Measurements from ENCODE around the gene DHRSX. TPM values are rescaled to one million over a fixed set of nuclear protein-coding genes. Genes with fewer than 3 reads are reported as not detected.

The DHRSX gene
- polyA plus RNA-seq, 2 donors: 2.5 to 5.9 TPM

DNA sequence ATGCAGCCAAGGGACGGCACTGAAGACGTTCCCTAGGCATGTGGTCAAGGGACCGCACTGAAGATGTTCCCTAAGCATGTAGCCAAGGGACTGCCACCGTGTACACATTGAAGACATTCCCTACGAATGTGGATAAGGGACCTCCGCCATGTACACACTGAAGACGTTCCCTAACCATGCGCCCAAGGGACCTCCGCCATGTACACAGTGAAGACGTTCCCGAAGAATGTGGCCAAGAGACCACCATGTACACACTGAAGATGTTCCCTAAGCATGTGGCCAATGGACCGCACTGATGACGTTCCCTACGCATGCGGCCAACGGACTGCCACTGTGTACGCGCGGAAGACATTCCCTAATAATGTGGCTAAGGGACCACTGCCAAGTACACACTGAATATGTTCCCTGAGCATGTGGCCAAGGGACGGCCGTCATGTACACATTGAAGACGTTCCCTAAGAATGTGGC, 48.4 kb downstream of the DHRSX start:
- WGBS, 2 donors: 95% methylated on average over 22 of the region's 22 CpGs
- no peaks in the 10 kb centered on the region for H3K9me3 ChIP-seq (ENCODE audit: control insufficient read depth in 2 of 2, insufficient read depth in 1 of 2, low read depth in 1 of 2, low read length in 1 of 2)
- no peak overlapping the region for H3K4me3 ChIP-seq (ENCODE audit: low read depth in 1 of 2, low read length in 2 of 2)
- no peak overlapping the region for H3K27ac ChIP-seq (ENCODE audit: low read depth in 2 of 2, low read length in 1 of 2)
- no peaks in the 10 kb centered on the region for H3K27me3 ChIP-seq (ENCODE audit: control insufficient read depth in 1 of 2, insufficient read depth in 2 of 2, low read length in 2 of 2)
- H3K4me1 ChIP-seq (ENCODE audit: control insufficient read depth in 2 of 2, insufficient read depth in 2 of 2, low read length in 1 of 2): peaks cover 6 to 12% of the 10 kb centered on the region in 2 donors
- peaks cover 0 to 2% of the 10 kb centered on the region in 2 donors for H3K36me3 ChIP-seq (ENCODE audit: control insufficient read depth in 2 of 2, insufficient read depth in 2 of 2, low read length in 1 of 2)

DNA sequence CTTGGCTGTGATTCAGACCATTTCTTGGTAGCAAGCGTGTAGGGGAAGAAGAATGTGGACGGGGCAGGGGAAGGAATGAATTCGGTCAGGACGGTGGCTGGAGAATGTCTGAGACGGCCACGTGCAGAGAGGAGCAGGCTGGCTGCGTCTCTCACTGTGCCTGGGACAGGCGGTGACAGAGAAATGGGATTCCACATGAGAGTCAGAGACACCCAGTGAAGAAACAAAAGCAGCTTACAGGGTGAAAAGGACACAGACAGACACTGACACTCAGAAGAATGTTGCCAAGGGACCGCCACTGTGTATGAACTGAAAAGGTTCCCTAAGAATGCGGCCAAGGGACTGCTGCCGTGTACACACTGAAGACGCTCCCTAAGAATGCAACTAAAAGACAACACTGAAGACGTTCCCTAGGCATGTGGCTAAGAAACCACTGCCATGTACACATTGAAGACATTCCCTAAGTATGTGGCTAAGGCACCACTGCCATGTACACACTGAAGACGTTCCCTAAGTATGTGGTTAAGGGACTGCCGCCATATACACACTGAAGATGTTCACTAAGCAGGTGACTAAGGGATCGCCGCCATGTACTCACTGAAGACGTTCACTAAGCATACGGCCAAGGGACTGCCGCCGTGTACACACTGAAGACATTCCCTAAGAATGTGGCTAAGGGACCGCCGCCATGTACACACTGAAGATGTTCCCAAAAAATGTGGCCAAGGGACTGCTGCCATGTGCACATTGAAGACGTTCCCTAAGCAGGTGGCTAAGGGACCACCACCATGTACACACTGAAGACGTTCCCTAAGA, 49.1 kb downstream of the DHRSX start:
- 63 to 71% methylated on average over 25 of the region's 25 CpGs for whole genome bisulfite sequencing, 2 donors

GRCh38 chrX:2450681-2451080, 50.1 kb downstream of the DHRSX start:
- no peaks in the 10 kb centered on the region for H3K27me3 ChIP-seq (ENCODE audit: control insufficient read depth in 1 of 2, insufficient read depth in 2 of 2, low read length in 2 of 2)
- H3K27ac ChIP-seq (ENCODE audit: low read depth in 2 of 2, low read length in 1 of 2): no peak overlapping the region
- no peak overlapping the region for H3K4me3 ChIP-seq (ENCODE audit: low read depth in 1 of 2, low read length in 2 of 2)
- WGBS, 2 donors: 77 to 80% methylated on average over 5 of the region's 5 CpGs
- H3K9me3 ChIP-seq (ENCODE audit: control insufficient read depth in 2 of 2, insufficient read depth in 1 of 2, low read depth in 1 of 2, low read length in 1 of 2): no peaks in the 10 kb centered on the region
- H3K36me3 ChIP-seq (ENCODE audit: control insufficient read depth in 2 of 2, insufficient read depth in 2 of 2, low read length in 1 of 2): peaks cover 0 to 4% of the 10 kb centered on the region in 2 donors
- H3K4me1 ChIP-seq (ENCODE audit: control insufficient read depth in 2 of 2, insufficient read depth in 2 of 2, low read length in 1 of 2): peaks cover 6 to 12% of the 10 kb centered on the region in 2 donors

More for the DNA sequence above, 49.1 kb downstream of the DHRSX start:
- no peaks in the 10 kb centered on the region for H3K27me3 ChIP-seq (ENCODE audit: control insufficient read depth in 1 of 2, insufficient read depth in 2 of 2, low read length in 2 of 2)
- no peak overlapping the region for H3K27ac ChIP-seq (ENCODE audit: low read depth in 2 of 2, low read length in 1 of 2)
- H3K4me1 ChIP-seq (ENCODE audit: control insufficient read depth in 2 of 2, insufficient read depth in 2 of 2, low read length in 1 of 2): peaks cover 6 to 8% of the 10 kb centered on the region in 2 donors
- peaks cover 0 to 2% of the 10 kb centered on the region in 2 donors for H3K36me3 ChIP-seq (ENCODE audit: control insufficient read depth in 2 of 2, insufficient read depth in 2 of 2, low read length in 1 of 2)
- H3K9me3 ChIP-seq (ENCODE audit: control insufficient read depth in 2 of 2, insufficient read depth in 1 of 2, low read depth in 1 of 2, low read length in 1 of 2): no peaks in the 10 kb centered on the region
- H3K4me3 ChIP-seq (ENCODE audit: low read depth in 1 of 2, low read length in 2 of 2): no peak overlapping the region

GRCh38 chrX:2449135-2449886, 51.5 kb downstream of the DHRSX start:
- H3K4me1 ChIP-seq (ENCODE audit: control insufficient read depth in 2 of 2, insufficient read depth in 2 of 2, low read length in 1 of 2): peaks cover 6 to 12% of the 10 kb centered on the region in 2 donors
- peaks cover 0 to 3% of the 10 kb centered on the region in 2 donors for H3K36me3 ChIP-seq (ENCODE audit: control insufficient read depth in 2 of 2, insufficient read depth in 2 of 2, low read length in 1 of 2)
- no peak overlapping the region for H3K4me3 ChIP-seq (ENCODE audit: low read depth in 1 of 2, low read length in 2 of 2)
- H3K27ac ChIP-seq (ENCODE audit: low read depth in 2 of 2, low read length in 1 of 2): no peak overlapping the region
- 94 to 96% methylated on average over 13 of the region's 13 CpGs for WGBS, 2 donors
- no peaks in the 10 kb centered on the region for H3K27me3 ChIP-seq (ENCODE audit: control insufficient read depth in 1 of 2, insufficient read depth in 2 of 2, low read length in 2 of 2)
- no peaks in the 10 kb centered on the region for H3K9me3 ChIP-seq (ENCODE audit: control insufficient read depth in 2 of 2, insufficient read depth in 1 of 2, low read depth in 1 of 2, low read length in 1 of 2)

DNA sequence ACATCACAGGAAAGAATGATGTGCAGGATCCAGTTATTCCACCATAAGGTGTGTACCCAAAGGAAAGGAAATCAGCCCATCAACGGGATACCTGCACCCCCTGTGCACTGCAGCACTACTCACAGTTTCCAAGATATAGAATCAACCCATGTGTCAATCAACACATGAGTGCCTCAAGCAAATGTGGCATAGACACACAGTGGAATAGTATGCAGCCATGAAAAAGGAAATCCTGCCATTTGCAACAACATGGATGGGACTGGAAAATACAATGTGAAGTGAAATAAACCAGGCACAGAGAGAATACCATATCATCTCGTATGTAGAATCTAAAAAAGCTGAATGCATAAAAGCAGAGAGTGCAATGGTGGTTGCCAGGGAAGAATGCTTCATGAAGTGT, 53.3 kb downstream of the DHRSX start:
- peaks cover 0 to 3% of the 10 kb centered on the region in 2 donors for H3K36me3 ChIP-seq (ENCODE audit: control insufficient read depth in 2 of 2, insufficient read depth in 2 of 2, low read length in 1 of 2)
- H3K27me3 ChIP-seq (ENCODE audit: control insufficient read depth in 1 of 2, insufficient read depth in 2 of 2, low read length in 2 of 2): no peaks in the 10 kb centered on the region
- 98% methylated on average over 1 to 2 of the region's 2 CpGs for WGBS, 2 donors
- H3K4me1 ChIP-seq (ENCODE audit: control insufficient read depth in 2 of 2, insufficient read depth in 2 of 2, low read length in 1 of 2): peaks cover 6 to 12% of the 10 kb centered on the region in 2 donors
- no peaks in the 10 kb centered on the region for H3K9me3 ChIP-seq (ENCODE audit: control insufficient read depth in 2 of 2, insufficient read depth in 1 of 2, low read depth in 1 of 2, low read length in 1 of 2)
- H3K27ac ChIP-seq (ENCODE audit: low read depth in 2 of 2, low read length in 1 of 2): no peak overlapping the region
- no peak overlapping the region for H3K4me3 ChIP-seq (ENCODE audit: low read depth in 1 of 2, low read length in 2 of 2)

DNA sequence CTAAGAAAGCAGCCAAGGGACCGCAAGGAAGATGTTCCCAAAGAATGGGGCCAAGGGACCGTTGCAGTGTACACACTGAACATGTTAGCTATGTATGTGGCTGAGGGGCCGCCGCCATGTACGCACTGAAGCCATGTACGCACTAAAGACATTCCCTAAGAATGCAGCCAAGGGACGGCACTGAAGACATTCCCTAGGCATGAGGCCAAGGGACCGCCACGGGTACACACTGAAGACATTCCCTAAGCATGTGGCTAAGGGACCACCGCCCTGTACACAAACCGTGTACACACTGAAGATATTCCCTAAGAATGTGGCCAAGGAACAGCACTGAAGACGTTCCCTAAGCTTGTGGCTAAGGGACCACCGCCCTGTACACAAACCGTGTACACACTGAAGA, 54.0 kb downstream of the DHRSX start:
- Histone ChIP-seq H3K27ac (ENCODE audit: low read depth in 2 of 2, low read length in 1 of 2) (no peak overlapping the region), H3K36me3 (ENCODE audit: control insufficient read depth in 2 of 2, insufficient read depth in 2 of 2, low read length in 1 of 2) (peaks cover 0 to 3% of the 10 kb centered on the region in 2 donors), H3K4me1 (ENCODE audit: control insufficient read depth in 2 of 2, insufficient read depth in 2 of 2, low read length in 1 of 2) (peaks cover 3 to 9% of the 10 kb centered on the region in 2 donors), H3K4me3 (ENCODE audit: low read depth in 1 of 2, low read length in 2 of 2) (no peak overlapping the region), H3K27me3 (ENCODE audit: control insufficient read depth in 1 of 2, insufficient read depth in 2 of 2, low read length in 2 of 2) (no peaks in the 10 kb centered on the region), H3K9me3 (ENCODE audit: control insufficient read depth in 2 of 2, insufficient read depth in 1 of 2, low read depth in 1 of 2, low read length in 1 of 2) (no peaks in the 10 kb centered on the region)
- WGBS, 2 donors: 96 to 98% methylated on average over 14 of the region's 14 CpGs

DNA sequence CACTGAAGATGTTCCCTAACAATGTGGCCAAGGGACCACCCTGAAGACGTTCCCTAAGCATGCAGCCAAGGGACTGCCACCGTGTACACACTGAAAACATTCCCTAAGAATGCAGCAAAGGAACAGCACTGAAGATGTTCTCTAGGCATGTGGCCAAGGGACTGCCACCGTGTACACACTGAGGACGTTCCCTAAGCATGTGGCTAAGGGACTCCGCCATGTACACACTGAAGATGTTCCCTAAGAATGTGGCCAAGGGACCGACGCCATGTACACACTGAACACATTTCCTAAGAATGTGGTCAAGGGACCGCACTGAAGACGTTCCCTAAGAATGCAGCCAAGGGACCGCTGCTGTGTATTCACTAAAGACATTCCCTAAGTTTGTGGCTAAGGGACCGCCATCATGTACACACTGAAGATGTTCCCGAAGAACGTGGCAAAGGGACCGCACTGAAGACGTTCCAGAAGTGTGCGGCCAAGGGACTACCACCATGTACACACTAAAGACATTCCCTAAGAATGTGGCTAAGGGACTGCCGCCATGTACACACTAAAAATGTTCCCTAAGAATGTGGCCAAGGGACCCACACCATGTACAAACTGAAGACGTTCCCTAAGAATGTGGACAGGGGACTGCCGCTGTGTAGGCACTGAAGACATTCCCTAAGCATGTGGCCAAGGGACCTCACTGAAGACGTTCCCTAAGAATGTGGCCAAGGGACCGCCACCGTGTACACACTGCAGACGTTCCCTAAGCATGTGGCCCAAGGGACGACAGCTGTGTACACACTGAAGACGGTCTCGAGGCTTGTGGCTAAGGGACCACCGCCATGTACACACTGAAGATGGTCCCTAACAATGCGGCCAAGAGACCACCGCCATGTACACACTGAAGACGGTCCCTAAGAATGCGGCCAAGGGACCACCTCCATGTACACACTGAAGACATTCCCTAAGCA, 54.8 kb downstream of the DHRSX start:
- no peak overlapping the region for H3K4me3 ChIP-seq (ENCODE audit: low read depth in 1 of 2, low read length in 2 of 2)
- peaks cover 0 to 3% of the 10 kb centered on the region in 2 donors for H3K36me3 ChIP-seq (ENCODE audit: control insufficient read depth in 2 of 2, insufficient read depth in 2 of 2, low read length in 1 of 2)
- H3K27me3 ChIP-seq (ENCODE audit: control insufficient read depth in 1 of 2, insufficient read depth in 2 of 2, low read length in 2 of 2): no peaks in the 10 kb centered on the region
- no peaks in the 10 kb centered on the region for H3K9me3 ChIP-seq (ENCODE audit: control insufficient read depth in 2 of 2, insufficient read depth in 1 of 2, low read depth in 1 of 2, low read length in 1 of 2)
- H3K27ac ChIP-seq (ENCODE audit: low read depth in 2 of 2, low read length in 1 of 2): no peak overlapping the region
- 94% methylated on average over 31 of the region's 31 CpGs for WGBS, 2 donors
- H3K4me1 ChIP-seq (ENCODE audit: control insufficient read depth in 2 of 2, insufficient read depth in 2 of 2, low read length in 1 of 2): peaks cover 0 to 4% of the 10 kb centered on the region in 2 donors

GRCh38 chrX:2442694-2443093, 58.1 kb downstream of the DHRSX start:
- Histone ChIP-seq H3K4me3 (ENCODE audit: low read depth in 1 of 2, low read length in 2 of 2) (no peak overlapping the region), H3K27me3 (ENCODE audit: control insufficient read depth in 1 of 2, insufficient read depth in 2 of 2, low read length in 2 of 2) (no peaks in the 10 kb centered on the region), H3K36me3 (ENCODE audit: control insufficient read depth in 2 of 2, insufficient read depth in 2 of 2, low read length in 1 of 2) (peaks cover 0 to 3% of the 10 kb centered on the region in 2 donors), H3K4me1 (ENCODE audit: control insufficient read depth in 2 of 2, insufficient read depth in 2 of 2, low read length in 1 of 2) (peaks cover 0 to 4% of the 10 kb centered on the region in 2 donors), H3K27ac (ENCODE audit: low read depth in 2 of 2, low read length in 1 of 2) (no peak overlapping the region), H3K9me3 (ENCODE audit: control insufficient read depth in 2 of 2, insufficient read depth in 1 of 2, low read depth in 1 of 2, low read length in 1 of 2) (no peaks in the 10 kb centered on the region)
- whole genome bisulfite sequencing, 2 donors: 81 to 89% methylated on average over 7 of the region's 7 CpGs

- Histone ChIP-seq H3K27me3 (ENCODE audit: control insufficient read depth in 1 of 2, insufficient read depth in 2 of 2, low read length in 2 of 2) (no peaks in the 10 kb centered on the region), H3K27ac (ENCODE audit: low read depth in 2 of 2, low read length in 1 of 2) (no peak overlapping the region), H3K4me3 (ENCODE audit: low read depth in 1 of 2, low read length in 2 of 2) (no peak overlapping the region), H3K9me3 (ENCODE audit: control insufficient read depth in 2 of 2, insufficient read depth in 1 of 2, low read depth in 1 of 2, low read length in 1 of 2) (no peaks in the 10 kb centered on the region), H3K36me3 (ENCODE audit: control insufficient read depth in 2 of 2, insufficient read depth in 2 of 2, low read length in 1 of 2) (peaks cover 0 to 3% of the 10 kb centered on the region in 2 donors), H3K4me1 (ENCODE audit: control insufficient read depth in 2 of 2, insufficient read depth in 2 of 2, low read length in 1 of 2) (peaks cover 0 to 4% of the 10 kb centered on the region in 2 donors)
- 97 to 98% methylated on average over 5 of the region's 5 CpGs for WGBS, 2 donors
Measured at GRCh38 chrX:2441466-2441865, 59.3 kb downstream of the DHRSX start.
